SK-N-SH (cell line): Measurements from ENCODE around the gene ZBTB4. TPM values are rescaled to one million over a fixed set of nuclear protein-coding genes. Genes with fewer than 3 reads are reported as not detected.

Experiments
- CTCF ChIA-PET: fragments of 300-600, 350-600 bp; formaldehyde crosslinking; extraction: SDS; loops from one replicate; lab custom pipeline; 2021; lab: Yijun Ruan, JAX
- POLR2A ChIA-PET: fragments of 350-600 bp; sonication (Branson Sonifier 250); formaldehyde crosslinking; extraction: SDS; loops from one replicate; lab custom pipeline; 2020; ENCODE audit warnings: antibody characterized with exemption, inconsistent platforms; lab: Yijun Ruan, JAX
- DNase-seq: peaks from one replicate; pipeline ENCODE4 v3.0.0; 2012
- H2AFZ ChIP-seq: fragments of 200-600 bp; sonication (generic); 2 replicates; pipeline ENCODE4 v1.8.1; 2016; ENCODE audit warnings: antibody characterized with exemption, mild to moderate bottlenecking, low read depth
- H3F3A ChIP-seq: fragments of 200-600 bp; sonication (generic); replicated peaks from 2 replicates; pipeline ENCODE3; 2016; ENCODE audit warnings: antibody characterized with exemption, mild to moderate bottlenecking; ENCODE audit not compliant: insufficient read depth
- H3K27ac ChIP-seq, 2 experiments: fragments of 200-500 bp in 1 of 2; fragments of 200-600 bp in 1 of 2; sonication (Bioruptor generic) in 1 of 2; sonication (generic), shearing (Covaris generic) in 1 of 2; 2 replicates each; pipeline versions ENCODE4 v1.5.1 to v1.6.1; 2014 to 2016; ENCODE audit warnings: low read depth in 2 of 2, inconsistent platforms in 1 of 2, low read length in 1 of 2, mild to moderate bottlenecking in 1 of 2, mixed read lengths in 1 of 2
- H3K27me3 ChIP-seq: fragments of 200-600 bp; sonication (generic), shearing (Covaris generic); 2 replicates; pipeline ENCODE4 v1.6.1; 2016; ENCODE audit warnings: mixed run types; ENCODE audit not compliant: insufficient read depth
- H3K36me3 ChIP-seq, 2 experiments: fragments of 200-500 bp in 1 of 2; fragments of 200-600 bp in 1 of 2; sonication (Bioruptor generic) in 1 of 2; sonication (generic) in 1 of 2; replicated peaks in 1 of 2; 2 replicates each; pipeline versions ENCODE3 to v1.5.1; 2014 to 2016; ENCODE audit warnings: low read length in 1 of 2, mild to moderate bottlenecking in 1 of 2; ENCODE audit not compliant: insufficient read depth in 2 of 2, control insufficient read depth in 1 of 2
- H3K4me1 ChIP-seq, 2 experiments: fragments of 200-500 bp in 1 of 2; fragments of 200-600 bp in 1 of 2; sonication (Bioruptor generic) in 1 of 2; sonication (generic), shearing (Covaris generic) in 1 of 2; 2 replicates each; pipeline versions ENCODE4 v1.5.1 to v1.6.1; 2014 to 2016; ENCODE audit warnings: low read depth in 1 of 2, low read length in 1 of 2, mixed run types in 1 of 2; ENCODE audit not compliant: insufficient read depth in 2 of 2, control insufficient read depth in 1 of 2
- H3K4me2 ChIP-seq: fragments of 200-600 bp; sonication (generic), shearing (Covaris generic); 2 replicates; pipeline ENCODE4 v1.6.1; 2017; ENCODE audit warnings: mixed run types
- H3K4me3 ChIP-seq, 2 experiments: fragments of 200-500 bp in 1 of 2; fragments of 200-600 bp in 1 of 2; sonication (Bioruptor generic) in 1 of 2; sonication (generic), shearing (Covaris generic) in 1 of 2; 2 replicates each; pipeline versions ENCODE4 v1.5.1 to v1.8.1; 2014 to 2016; ENCODE audit warnings: low read depth in 2 of 2, inconsistent platforms in 1 of 2, low read length in 1 of 2, mild to moderate bottlenecking in 1 of 2, mixed read lengths in 1 of 2, moderate library complexity in 1 of 2
- H3K79me2 ChIP-seq: fragments of 200-600 bp; sonication (generic); 2 replicates; pipeline ENCODE4 v1.8.1; 2017; ENCODE audit warnings: mild to moderate bottlenecking; ENCODE audit not compliant: insufficient read depth
- H3K9ac ChIP-seq: fragments of 200-600 bp; sonication (generic); 2 replicates; pipeline ENCODE4 v1.6.1; 2017; ENCODE audit warnings: mixed run types
- H3K9me2 ChIP-seq: fragments of 200-600 bp; sonication (generic); 2 replicates; pipeline ENCODE4 v1.6.1; 2017; ENCODE audit warnings: mixed run types
- H3K9me3 ChIP-seq: fragments of 200-600 bp; sonication (generic); 2 replicates; pipeline ENCODE4 v1.6.1; 2017; ENCODE audit warnings: mixed run types, mild to moderate bottlenecking, moderate library complexity
- H4K20me1 ChIP-seq: fragments of 200-600 bp; sonication (generic); 2 replicates; pipeline ENCODE4 v1.6.1; 2017; ENCODE audit warnings: mild to moderate bottlenecking, mixed run types; ENCODE audit not compliant: insufficient read depth
- CHD2 ChIP-seq: fragments of 150-350 bp; IDR thresholded peaks from 2 replicates; pipeline ENCODE4 v1.6.1; 2018; ENCODE audit warnings: low read length; ENCODE audit not compliant: partially characterized antibody
- ELF1 ChIP-seq: IDR thresholded peaks from 2 replicates; pipeline ENCODE4 v1.4.0; 2012
- FOSL2 ChIP-seq: IDR thresholded peaks from 2 replicates; pipeline ENCODE4 v1.4.0; 2012; ENCODE audit warnings: low read depth, mild to moderate bottlenecking, moderate library complexity, borderline replicate concordance
- FOXJ3 ChIP-seq: sonication (generic); formaldehyde crosslinking; IDR thresholded peaks from 2 replicates; pipeline ENCODE4 v1.5.1; 2020; ENCODE audit warnings: mild to moderate bottlenecking, missing genetic modification reagents
- GABPA ChIP-seq: IDR thresholded peaks from 2 replicates; pipeline ENCODE4 v1.4.0; 2012; ENCODE audit warnings: low read depth, mild to moderate bottlenecking
- GATA2 ChIP-seq: sonication (generic); formaldehyde crosslinking; IDR thresholded peaks from 2 replicates; pipeline ENCODE4 v1.5.0; 2020; ENCODE audit warnings: mild to moderate bottlenecking, missing genetic modification reagents
- IRF3 ChIP-seq: fragments of 150-350 bp; IDR thresholded peaks from 2 replicates; pipeline ENCODE4 v1.6.1; 2016; ENCODE audit warnings: mild to moderate bottlenecking, low read depth, low read length
- JUND ChIP-seq: IDR thresholded peaks from 2 replicates; pipeline ENCODE4 v1.4.0; 2012
- MXI1 ChIP-seq: IDR thresholded peaks from 2 replicates; pipeline ENCODE4 v1.6.1; 2012; ENCODE audit warnings: mild to moderate bottlenecking, low read depth, low read length, improper control_type of control experiment
- RAD21 ChIP-seq: IDR thresholded peaks from 2 replicates; pipeline ENCODE4 v1.6.1; 2012; ENCODE audit warnings: mild to moderate bottlenecking, low read length
- REST ChIP-seq: IDR thresholded peaks from 2 replicates; pipeline ENCODE4 v1.6.1; 2012; ENCODE audit warnings: mild to moderate bottlenecking, low read depth, low read length, moderate library complexity
- RXRA ChIP-seq: IDR thresholded peaks from 2 replicates; pipeline ENCODE4 v1.4.0; 2012; ENCODE audit warnings: low read depth, mild to moderate bottlenecking, borderline replicate concordance
- SIN3A ChIP-seq: IDR thresholded peaks from 2 replicates; pipeline ENCODE4 v1.6.1; 2012; ENCODE audit warnings: low read depth, mild to moderate bottlenecking, low read length, moderate library complexity, borderline replicate concordance
- TCF12 ChIP-seq: IDR thresholded peaks from 2 replicates; pipeline ENCODE4 v1.4.0; 2012
- USF1 ChIP-seq: IDR thresholded peaks from 2 replicates; pipeline ENCODE4 v1.4.0; 2012; ENCODE audit warnings: low read depth, borderline replicate concordance
- USF2 ChIP-seq: fragments of 150-350 bp; IDR thresholded peaks from 2 replicates; pipeline ENCODE4 v1.6.1; 2017; ENCODE audit warnings: antibody characterized with exemption, low read length, low read depth, borderline replicate concordance
- YY1 ChIP-seq: IDR thresholded peaks from 2 replicates; pipeline ENCODE4 v1.4.0; 2012; ENCODE audit warnings: low read depth, mild to moderate bottlenecking
- WGBS: methylation state at CpG from one replicate; pipeline ENCODE4 v1.1.6; 2017; ENCODE audit warnings: low lambda C conversion rate; 5-methylcytosine and 5-hydroxymethylcytosine counted together
- polyA plus RNA-seq, 3 experiments: library from polyadenylated mRNA; depleted of rRNA; stranded (reverse); fragments of >200 nt; gene quantifications; 2 replicates each; pipeline ENCODE4 v1.2.3, GENCODE V29; 2012

ZBTB4 gene
- polyA plus RNA-seq, 1 of the 3 experiments (the other 2 are of a cell fraction) = 12.8 TPM

GRCh38 chr17:7416323-7416722 is 63.1 kb downstream of the ZBTB4 start:
- Histone ChIP-seq H3F3A (no peaks in the 10 kb centered on the region), H3K9me3 (no peaks in the 10 kb centered on the region), H3K4me2 (no peak overlapping the region), H3K27me3 (no peaks in the 10 kb centered on the region), H3K79me2 (no peaks in the 10 kb centered on the region), H2AFZ (no peak overlapping the region), H3K9ac (no peak overlapping the region), H3K9me2 (no peaks in the 10 kb centered on the region), H3K36me3 (peaks cover 0 to 47% of the 10 kb centered on the region in 2 experiments), H3K4me1 (no peaks in the 10 kb centered on the region; a peak in 1 of 4 replicates), H3K27ac (no peak overlapping the region), H3K4me3 (no peak overlapping the region), H4K20me1 (no peaks in the 10 kb centered on the region)
- ChIA-PET POLR2A (no interaction called here), CTCF (interaction anchor here (2.0 kb wide), 1 partner anchor 10 kb away, joined by 6 read pairs; the partner anchor contains the start of gene NLGN2)
- DNase-seq = no peak
- no peak for TF ChIP-seq ELF1
- TF ChIP-seq GATA2 = no peak
- no peak for TF ChIP-seq JUND
- TF ChIP-seq GABPA = no peak
- TF ChIP-seq REST = no peak
- TF ChIP-seq FOSL2 = no peak
- TF ChIP-seq USF2 = no peak
- TF ChIP-seq RAD21 = no peak
- TF ChIP-seq SIN3A = no peak
- TF ChIP-seq YY1 = no peak
- TF ChIP-seq CHD2 = no peak
- TF ChIP-seq RXRA = no peak
- no peak for TF ChIP-seq FOXJ3
- TF ChIP-seq MXI1 = no peak
- TF ChIP-seq TCF12 = no peak
- no peak for TF ChIP-seq USF1
- TF ChIP-seq IRF3 = no peak
- 76% methylated on average over 6 of the region's 6 CpGs for WGBS
